Measurements from ENCODE around the gene TRAPPC10. TPM values are rescaled to one million over a fixed set of nuclear protein-coding genes. Genes with fewer than 3 reads are reported as not detected.
A peak's percentile ranks its signal among the peaks of the same experiment; 100 is the strongest.

TRAPPC10 gene
- total and polyA plus RNA-seq, 9 of the 15 experiments (the other 6 are each of a cell fraction or from before 2014, with no cell fraction given), result 1.1 to 33.8 (median 24.3) TPM

GRCh38 chr21:44020551-44020950 lies 8.4 kb downstream of the TRAPPC10 start:
- Histone ChIP-seq H3K4me1 (replicated peaks in 1 of 2; ENCODE audit: control insufficient read depth in 2 of 2, insufficient read depth in 2 of 2, low read length in 2 of 2) (peaks cover 54 to 63% of the 10 kb centered on the region in 2 experiments), H3K27me3 (ENCODE audit: control insufficient read depth in 2 of 2, insufficient read depth in 2 of 2, low read length in 2 of 2) (no peaks in the 10 kb centered on the region; a peak in 1 of 5 replicates), H3K4me3 (no peak overlapping the region), H3K9ac (ENCODE audit: insufficient read depth in 1 of 2, low read depth in 2 of 2, low read length in 2 of 2) (peak overlapping the region in 1 of 2 experiments; percentile 21; a peak in 2 of 4 replicates), H4K20me1 (replicated peaks; ENCODE audit: control insufficient read depth, insufficient read depth, low read length) (peaks cover 3% of the 10 kb centered on the region; the same call in 1 of the 2 replicates), H3K9me3 (replicated peaks; ENCODE audit: control insufficient read depth, insufficient read depth, low read depth, low read length) (no peaks in the 10 kb centered on the region), H3K4me2 (ENCODE audit: insufficient read depth, low read length) (0 out of 2 replicates have a peak overlapping the region, but pooled peaks have one; percentile 13), H3K9me1 (ENCODE audit: control insufficient read depth, insufficient read depth, low read length) (no peaks in the 10 kb centered on the region), H3K27ac (ENCODE audit: extremely low read depth, low read depth, low read length) (peak overlapping the region; percentile 58), H2AFZ (ENCODE audit: low read depth, low read length) (no peak overlapping the region), H3K79me2 (ENCODE audit: control insufficient read depth, insufficient read depth, low read length) (peaks cover 97% of the 10 kb centered on the region), H3K36me3 (ENCODE audit: control insufficient read depth, insufficient read depth, low read length) (peaks cover 10% of the 10 kb centered on the region; the same call in 1 of the 3 replicates)
- DNase-seq (ENCODE audit: extremely low read depth in 1 of 4, low spot score in 3 of 4) (no peak), ATAC-seq (no peak), FAIRE-seq (no peak)
- in situ Hi-C loops (cut with MboI), result no loop called here
- WGBS (ENCODE audit: insufficient coverage, low coverage, missing lambda C conversion rate), result 76% methylated on average over 4 of the region's 4 CpGs
- intact Hi-C loops (cut with micrococcal nuclease), result no loop called here
- POLR2A ChIA-PET, result interaction anchor here (0.6 to 1.5 kb wide), 4 partner anchors 14 to 872 kb away, joined by 3 to 4 read pairs (median 3); no protein-coding TSS in a partner anchor
- CTCF ChIA-PET (ENCODE audit: low intra/inter-chr PET ratio), result no interaction called here
- no TSS peak for BruUV-seq (replicated peaks)
- TF ChIP-seq ZNF316 (IDR thresholded peaks at IDR 0.05) (no peak), PPARD (CRISPR knock-in tag; IDR thresholded peaks at IDR 0.05) (no peak), FOXO4 (CRISPR knock-in tag; IDR thresholded peaks at IDR 0.05) (no peak), SRSF9 (IDR thresholded peaks at IDR 0.05; ENCODE audit: borderline replicate concordance, low read depth, low read length) (no peak), ZNF212 (CRISPR knock-in tag; IDR thresholded peaks at IDR 0.05) (no peak), POLR2AphosphoS2 (IDR thresholded peaks at IDR 0.05; ENCODE audit: low read length) (no peak), BCL6 (CRISPR knock-in tag; IDR thresholded peaks at IDR 0.05) (no peak), KAT7 (CRISPR knock-in tag; IDR thresholded peaks at IDR 0.05; ENCODE audit: borderline replicate concordance) (0 out of 2 replicates have a peak, but pooled peaks have one; percentile 56)
- TF ChIP-seq, protein P1, sequence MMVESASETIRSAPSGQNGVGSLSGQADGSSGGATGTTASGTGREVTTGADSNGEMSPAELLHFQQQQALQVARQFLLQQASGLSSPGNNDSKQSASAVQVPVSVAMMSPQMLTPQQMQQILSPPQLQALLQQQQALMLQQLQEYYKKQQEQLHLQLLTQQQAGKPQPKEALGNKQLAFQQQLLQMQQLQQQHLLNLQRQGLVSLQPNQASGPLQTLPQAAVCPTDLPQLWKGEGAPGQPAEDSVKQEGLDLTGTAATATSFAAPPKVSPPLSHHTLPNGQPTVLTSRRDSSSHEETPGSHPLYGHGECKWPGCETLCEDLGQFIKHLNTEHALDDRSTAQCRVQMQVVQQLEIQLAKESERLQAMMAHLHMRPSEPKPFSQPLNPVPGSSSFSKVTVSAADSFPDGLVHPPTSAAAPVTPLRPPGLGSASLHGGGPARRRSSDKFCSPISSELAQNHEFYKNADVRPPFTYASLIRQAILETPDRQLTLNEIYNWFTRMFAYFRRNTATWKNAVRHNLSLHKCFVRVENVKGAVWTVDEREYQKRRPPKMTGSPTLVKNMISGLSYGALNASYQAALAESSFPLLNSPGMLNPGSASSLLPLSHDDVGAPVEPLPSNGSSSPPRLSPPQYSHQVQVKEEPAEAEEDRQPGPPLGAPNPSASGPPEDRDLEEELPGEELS (CRISPR knock-in tag; IDR thresholded peaks at IDR 0.05; ENCODE audit: borderline replicate concordance), result no peak
- TF ChIP-seq, protein P2, sequence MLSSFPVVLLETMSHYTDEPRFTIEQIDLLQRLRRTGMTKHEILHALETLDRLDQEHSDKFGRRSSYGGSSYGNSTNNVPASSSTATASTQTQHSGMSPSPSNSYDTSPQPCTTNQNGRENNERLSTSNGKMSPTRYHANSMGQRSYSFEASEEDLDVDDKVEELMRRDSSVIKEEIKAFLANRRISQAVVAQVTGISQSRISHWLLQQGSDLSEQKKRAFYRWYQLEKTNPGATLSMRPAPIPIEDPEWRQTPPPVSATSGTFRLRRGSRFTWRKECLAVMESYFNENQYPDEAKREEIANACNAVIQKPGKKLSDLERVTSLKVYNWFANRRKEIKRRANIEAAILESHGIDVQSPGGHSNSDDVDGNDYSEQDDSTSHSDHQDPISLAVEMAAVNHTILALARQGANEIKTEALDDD (IDR thresholded peaks at IDR 0.05), result peak; percentile 66
- TF ChIP-seq, protein P3, sequence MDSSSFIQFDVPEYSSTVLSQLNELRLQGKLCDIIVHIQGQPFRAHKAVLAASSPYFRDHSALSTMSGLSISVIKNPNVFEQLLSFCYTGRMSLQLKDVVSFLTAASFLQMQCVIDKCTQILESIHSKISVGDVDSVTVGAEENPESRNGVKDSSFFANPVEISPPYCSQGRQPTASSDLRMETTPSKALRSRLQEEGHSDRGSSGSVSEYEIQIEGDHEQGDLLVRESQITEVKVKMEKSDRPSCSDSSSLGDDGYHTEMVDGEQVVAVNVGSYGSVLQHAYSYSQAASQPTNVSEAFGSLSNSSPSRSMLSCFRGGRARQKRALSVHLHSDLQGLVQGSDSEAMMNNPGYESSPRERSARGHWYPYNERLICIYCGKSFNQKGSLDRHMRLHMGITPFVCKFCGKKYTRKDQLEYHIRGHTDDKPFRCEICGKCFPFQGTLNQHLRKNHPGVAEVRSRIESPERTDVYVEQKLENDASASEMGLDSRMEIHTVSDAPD (CRISPR knock-in tag; IDR thresholded peaks at IDR 0.05), result no peak
- TF ChIP-seq, protein P4, sequence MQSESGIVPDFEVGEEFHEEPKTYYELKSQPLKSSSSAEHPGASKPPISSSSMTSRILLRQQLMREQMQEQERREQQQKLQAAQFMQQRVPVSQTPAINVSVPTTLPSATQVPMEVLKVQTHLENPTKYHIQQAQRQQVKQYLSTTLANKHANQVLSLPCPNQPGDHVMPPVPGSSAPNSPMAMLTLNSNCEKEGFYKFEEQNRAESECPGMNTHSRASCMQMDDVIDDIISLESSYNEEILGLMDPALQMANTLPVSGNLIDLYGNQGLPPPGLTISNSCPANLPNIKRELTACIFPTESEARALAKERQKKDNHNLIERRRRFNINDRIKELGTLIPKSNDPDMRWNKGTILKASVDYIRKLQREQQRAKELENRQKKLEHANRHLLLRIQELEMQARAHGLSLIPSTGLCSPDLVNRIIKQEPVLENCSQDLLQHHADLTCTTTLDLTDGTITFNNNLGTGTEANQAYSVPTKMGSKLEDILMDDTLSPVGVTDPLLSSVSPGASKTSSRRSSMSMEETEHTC (IDR thresholded peaks at IDR 0.05), result no peak

Data from K562 (cell line).